Ovary (tissue), 3 donors: ENCODE measurements around the gene NUB1.

Experiments used
- EP300 ChIP-seq: sonication (generic); formaldehyde crosslinking; IDR thresholded peaks from one replicate; pipeline ENCODE4 v1.6.1; 2017; ENCODE audit warnings: antibody characterized with exemption
- POLR2A ChIP-seq: fragments of 450-650 bp; IDR thresholded peaks from one replicate; pipeline ENCODE4 v1.6.1; 2017; ENCODE audit warnings: antibody characterized with exemption, mild to moderate bottlenecking, moderate library complexity
- TF ChIP-seq, protein P1 (sequence below), 3 donors: fragments of 450-650 bp in 2 of 3; fragments of 200-600 bp in 1 of 3; IDR thresholded peaks; one replicate each; pipeline versions ENCODE4 v1.5.1 to v1.8.0; 2016 to 2022; ENCODE audit warnings: antibody characterized with exemption in 3 of 3, mild to moderate bottlenecking in 1 of 3
- donor health status: DM: no; HTN: no; CAD: no.

GRCh38 chr7:151399906-151400305, 58.3 kb downstream of the NUB1 start:
- TF ChIP-seq EP300 (no peak), POLR2A (no peak)
- TF ChIP-seq, protein P1, sequence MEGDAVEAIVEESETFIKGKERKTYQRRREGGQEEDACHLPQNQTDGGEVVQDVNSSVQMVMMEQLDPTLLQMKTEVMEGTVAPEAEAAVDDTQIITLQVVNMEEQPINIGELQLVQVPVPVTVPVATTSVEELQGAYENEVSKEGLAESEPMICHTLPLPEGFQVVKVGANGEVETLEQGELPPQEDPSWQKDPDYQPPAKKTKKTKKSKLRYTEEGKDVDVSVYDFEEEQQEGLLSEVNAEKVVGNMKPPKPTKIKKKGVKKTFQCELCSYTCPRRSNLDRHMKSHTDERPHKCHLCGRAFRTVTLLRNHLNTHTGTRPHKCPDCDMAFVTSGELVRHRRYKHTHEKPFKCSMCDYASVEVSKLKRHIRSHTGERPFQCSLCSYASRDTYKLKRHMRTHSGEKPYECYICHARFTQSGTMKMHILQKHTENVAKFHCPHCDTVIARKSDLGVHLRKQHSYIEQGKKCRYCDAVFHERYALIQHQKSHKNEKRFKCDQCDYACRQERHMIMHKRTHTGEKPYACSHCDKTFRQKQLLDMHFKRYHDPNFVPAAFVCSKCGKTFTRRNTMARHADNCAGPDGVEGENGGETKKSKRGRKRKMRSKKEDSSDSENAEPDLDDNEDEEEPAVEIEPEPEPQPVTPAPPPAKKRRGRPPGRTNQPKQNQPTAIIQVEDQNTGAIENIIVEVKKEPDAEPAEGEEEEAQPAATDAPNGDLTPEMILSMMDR (IDR thresholded peaks at IDR 0.05): no peak
